ENCODE results near the gene GNB1. TPM values are rescaled to one million over a fixed set of nuclear protein-coding genes. Genes with fewer than 3 reads are reported as not detected.

Gene GNB1
- total and polyA plus RNA-seq, 3 donors from 2014 or later: 223 to 256 (median 240) TPM

DNA sequence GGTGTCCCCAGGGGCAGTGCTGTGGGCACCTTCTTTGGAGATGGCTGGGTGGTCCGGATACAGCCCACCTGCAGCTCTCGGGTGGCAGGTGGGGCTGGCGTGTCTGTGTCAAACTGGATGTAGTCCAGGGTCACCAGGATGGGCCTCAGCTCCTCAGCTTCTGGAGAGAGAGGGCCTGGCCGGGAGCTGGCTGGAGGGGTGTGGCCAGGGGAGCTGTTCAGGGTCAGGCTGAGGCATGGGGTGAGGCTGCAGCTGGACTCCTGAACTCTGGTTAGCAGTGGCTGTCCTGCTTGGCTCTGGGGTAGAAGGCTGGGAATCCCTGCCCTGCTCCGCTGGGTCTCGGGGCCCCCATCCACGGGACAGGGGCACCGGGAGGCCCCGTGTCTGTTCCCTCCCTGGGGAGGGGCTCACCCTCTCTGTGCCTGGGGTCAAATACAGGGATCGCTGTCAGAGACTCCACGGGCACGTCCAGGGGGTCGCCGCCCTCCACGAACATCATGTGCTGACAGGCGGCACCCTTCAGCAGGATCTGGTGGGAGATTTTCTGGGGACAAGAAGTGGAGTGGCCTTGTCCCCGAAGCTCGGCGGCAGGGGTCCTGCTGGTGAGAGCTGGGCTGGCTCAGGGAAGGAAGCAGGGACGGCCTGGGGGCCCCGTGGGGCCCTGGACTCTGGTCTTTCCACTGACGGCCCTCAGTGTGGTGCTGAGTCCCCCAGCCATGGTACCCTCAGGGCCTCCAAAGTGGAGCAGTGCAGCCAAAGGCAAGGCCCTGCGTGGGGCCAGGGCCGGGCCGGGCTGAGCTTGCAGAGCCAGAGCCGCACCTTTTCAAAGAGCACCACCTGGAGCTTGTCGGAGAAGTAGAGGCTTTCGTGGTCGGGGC is 32.3 kb upstream of the GNB1 start:
- Histone ChIP-seq H3K9me3 (no peaks in the 10 kb centered on the region), H3K27me3 (no peaks in the 10 kb centered on the region), H3K27ac (no peak overlapping the region), H3K4me1 (peaks cover 7% of the 10 kb centered on the region), H3K4me3 (no peak overlapping the region), H3K36me3 (ENCODE audit: low read depth, missing control alignments) (no peaks in the 10 kb centered on the region)
- intact Hi-C loops (cut with DNase I; ENCODE audit: low total_unique reads): no loop called here
- WGBS, 2 donors: 67 to 81% methylated on average over 3 to 28 of the region's 29 CpGs
- DNase-seq: no peak
- TF ChIP-seq POLR2A (IDR thresholded peaks at IDR 0.05): no peak
- TF ChIP-seq, protein P1, sequence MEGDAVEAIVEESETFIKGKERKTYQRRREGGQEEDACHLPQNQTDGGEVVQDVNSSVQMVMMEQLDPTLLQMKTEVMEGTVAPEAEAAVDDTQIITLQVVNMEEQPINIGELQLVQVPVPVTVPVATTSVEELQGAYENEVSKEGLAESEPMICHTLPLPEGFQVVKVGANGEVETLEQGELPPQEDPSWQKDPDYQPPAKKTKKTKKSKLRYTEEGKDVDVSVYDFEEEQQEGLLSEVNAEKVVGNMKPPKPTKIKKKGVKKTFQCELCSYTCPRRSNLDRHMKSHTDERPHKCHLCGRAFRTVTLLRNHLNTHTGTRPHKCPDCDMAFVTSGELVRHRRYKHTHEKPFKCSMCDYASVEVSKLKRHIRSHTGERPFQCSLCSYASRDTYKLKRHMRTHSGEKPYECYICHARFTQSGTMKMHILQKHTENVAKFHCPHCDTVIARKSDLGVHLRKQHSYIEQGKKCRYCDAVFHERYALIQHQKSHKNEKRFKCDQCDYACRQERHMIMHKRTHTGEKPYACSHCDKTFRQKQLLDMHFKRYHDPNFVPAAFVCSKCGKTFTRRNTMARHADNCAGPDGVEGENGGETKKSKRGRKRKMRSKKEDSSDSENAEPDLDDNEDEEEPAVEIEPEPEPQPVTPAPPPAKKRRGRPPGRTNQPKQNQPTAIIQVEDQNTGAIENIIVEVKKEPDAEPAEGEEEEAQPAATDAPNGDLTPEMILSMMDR (IDR thresholded peaks at IDR 0.05): no peak

DNA sequence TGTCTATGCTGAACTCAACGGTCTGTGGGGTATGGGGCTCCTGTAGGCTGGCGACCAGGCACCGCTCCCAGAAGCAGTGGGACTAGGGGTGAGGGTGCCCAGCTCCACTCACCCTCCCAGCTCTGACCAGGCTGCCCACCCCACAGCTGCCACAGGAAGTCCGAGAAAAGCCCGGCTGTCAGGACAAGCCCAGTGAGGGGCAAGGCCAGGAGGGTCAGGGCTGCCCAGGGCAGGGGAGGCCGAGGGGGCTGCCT is 31.7 kb upstream of the GNB1 start:
- Histone ChIP-seq H3K27ac (no peak overlapping the region), H3K4me1 (peaks cover 10% of the 10 kb centered on the region), H3K36me3 (ENCODE audit: low read depth, missing control alignments) (no peaks in the 10 kb centered on the region), H3K27me3 (no peaks in the 10 kb centered on the region), H3K4me3 (no peak overlapping the region), H3K9me3 (no peaks in the 10 kb centered on the region)
- WGBS, 2 donors: 86% methylated on average over 6 of the region's 6 CpGs; no CpG with 5 or more reads in 1 of the 2 donors
- TF ChIP-seq POLR2A (IDR thresholded peaks at IDR 0.05): no peak
- TF ChIP-seq, protein P1 (IDR thresholded peaks at IDR 0.05): no peak
- no peak for DNase-seq
- intact Hi-C loops (cut with DNase I; ENCODE audit: low total_unique reads): no loop called here

DNA sequence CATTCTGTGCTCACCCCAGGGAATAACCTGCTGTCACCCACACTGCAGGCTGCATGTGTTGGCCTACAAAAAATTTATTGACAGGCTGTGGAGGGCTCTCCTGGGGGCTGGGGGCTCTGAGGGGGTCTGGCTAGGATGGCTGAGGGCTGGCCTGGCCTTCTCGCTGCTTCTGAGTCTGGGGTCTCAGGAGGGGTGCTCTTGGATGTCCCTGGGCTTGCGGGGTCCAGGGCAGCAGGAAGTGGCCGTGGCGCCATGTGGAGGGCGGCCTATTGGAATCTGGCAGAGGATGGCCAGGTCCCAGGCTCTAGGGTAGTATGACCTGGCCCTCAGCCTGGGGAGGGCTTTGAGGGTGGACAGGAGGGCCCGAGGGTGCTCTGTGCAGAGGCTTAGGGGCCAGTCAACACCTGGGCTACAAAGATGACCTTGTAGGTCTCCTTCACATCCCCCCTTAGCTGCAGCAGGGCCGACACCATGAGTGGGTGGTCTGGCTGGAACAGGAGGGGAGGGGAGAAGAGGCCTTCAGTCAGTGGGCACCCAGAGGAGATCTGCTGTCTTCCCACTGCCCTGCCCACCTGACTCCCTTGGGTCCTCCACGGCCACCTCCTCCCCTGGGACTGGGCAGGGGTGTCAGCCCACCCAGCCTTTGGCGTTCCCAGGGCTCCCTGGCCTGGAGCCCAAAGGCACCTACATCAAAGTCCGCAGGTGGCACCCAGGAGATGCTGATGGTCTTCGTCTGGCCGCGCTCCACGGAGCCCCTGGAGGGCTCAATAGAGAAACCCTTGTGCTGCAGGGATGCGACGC is 31.2 kb upstream of the GNB1 start:
- WGBS, 2 donors: 93 to 100% methylated on average over 1 to 16 of the region's 16 CpGs
- H3K4me1 ChIP-seq: peaks cover 13% of the 10 kb centered on the region

DNA sequence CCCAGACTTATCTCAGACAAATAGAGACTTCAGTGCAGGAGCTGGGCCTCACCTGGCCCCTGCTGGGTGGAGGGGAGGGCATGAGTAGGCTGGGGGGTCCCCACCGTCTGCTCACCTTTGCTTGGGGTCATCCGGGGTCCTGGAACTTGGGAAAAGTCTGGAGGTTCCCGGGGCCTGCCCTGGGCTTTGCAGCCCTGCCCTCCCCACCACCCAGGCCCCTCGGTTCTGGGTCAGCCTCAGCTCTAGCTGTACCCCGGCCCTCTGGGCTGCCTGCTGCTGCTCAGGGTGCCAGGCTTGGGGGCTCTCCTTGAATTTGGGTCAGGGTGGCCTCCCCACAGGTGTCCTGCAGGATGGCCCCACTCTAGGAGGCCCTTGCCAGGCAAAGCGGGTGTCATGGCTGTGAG is 30.6 kb upstream of the GNB1 start:
- H3K9me3 ChIP-seq: no peaks in the 10 kb centered on the region
- no peak overlapping the region for H3K27ac ChIP-seq
- DNase-seq: no peak
- no peaks in the 10 kb centered on the region for H3K36me3 ChIP-seq (ENCODE audit: low read depth, missing control alignments)
- peaks cover 13% of the 10 kb centered on the region for H3K4me1 ChIP-seq
- WGBS, 2 donors: 83% methylated on average over 6 of the region's 6 CpGs; no CpG with 5 or more reads in 1 of the 2 donors
- intact Hi-C loops (cut with DNase I; ENCODE audit: low total_unique reads): no loop called here
- no peaks in the 10 kb centered on the region for H3K27me3 ChIP-seq
- no peak overlapping the region for H3K4me3 ChIP-seq
- no peak for TF ChIP-seq POLR2A (IDR thresholded peaks at IDR 0.05)
- TF ChIP-seq, protein P1 (IDR thresholded peaks at IDR 0.05): no peak

More for the DNA sequence above, 31.2 kb upstream of the GNB1 start:
- no peak overlapping the region for H3K4me3 ChIP-seq
- no peaks in the 10 kb centered on the region for H3K9me3 ChIP-seq
- no peaks in the 10 kb centered on the region for H3K27me3 ChIP-seq
- TF ChIP-seq, protein P1 (IDR thresholded peaks at IDR 0.05): no peak
- TF ChIP-seq POLR2A (IDR thresholded peaks at IDR 0.05): no peak
- H3K36me3 ChIP-seq (ENCODE audit: low read depth, missing control alignments): no peaks in the 10 kb centered on the region
- intact Hi-C loops (cut with DNase I; ENCODE audit: low total_unique reads): no loop called here
- H3K27ac ChIP-seq: no peak overlapping the region
- DNase-seq: no peak

All from testis (tissue), 3 donors.